Measurements from ENCODE around the gene TXNRD1.

GRCh38 chr12:104243971-104244370, 28.4 kb downstream of the TXNRD1 start:
- TF ChIP-seq CTCF (IDR thresholded peaks at IDR 0.05; ENCODE audit: low read depth, low read length) (no peak), POLR2A (IDR thresholded peaks at IDR 0.05; ENCODE audit: extremely low read depth, insufficient read length) (no peak), MYC (IDR thresholded peaks at IDR 0.05; ENCODE audit: low read depth, low read length) (no peak)
